BE2C (cell line): ENCODE results near the gene MUS81.

Source experiments
- DNase-seq: peaks from one replicate; pipeline ENCODE4 v3.0.0-alpha.2; 2020
- H3K27me3 ChIP-seq: fragments of 250-450 bp; sonication (Bioruptor Pico); 2 replicates; pipeline ENCODE4 v1.5.1; 2020; ENCODE audit warnings: mild to moderate bottlenecking
- H3K36me3 ChIP-seq: fragments of 250-450 bp; sonication (Bioruptor Pico); 2 replicates; pipeline ENCODE4 v1.5.1; 2020; ENCODE audit warnings: mild to moderate bottlenecking
- H3K4me1 ChIP-seq: fragments of 250-450 bp; sonication (Bioruptor Pico); 2 replicates; pipeline ENCODE4 v1.5.1; 2020
- H3K4me3 ChIP-seq: 2 replicates; pipeline ENCODE4 v1.5.1; 2011; ENCODE audit warnings: low read depth, low read length
- H3K9me3 ChIP-seq: fragments of 250-450 bp; sonication (Bioruptor Pico); 2 replicates; pipeline ENCODE4 v1.5.1; 2020
- TF ChIP-seq, protein P1 (sequence below): IDR thresholded peaks from 2 replicates; pipeline ENCODE4 v1.5.1; 2012; ENCODE audit warnings: mild to moderate bottlenecking, low read depth, low read length

The MUS81 gene

DNA sequence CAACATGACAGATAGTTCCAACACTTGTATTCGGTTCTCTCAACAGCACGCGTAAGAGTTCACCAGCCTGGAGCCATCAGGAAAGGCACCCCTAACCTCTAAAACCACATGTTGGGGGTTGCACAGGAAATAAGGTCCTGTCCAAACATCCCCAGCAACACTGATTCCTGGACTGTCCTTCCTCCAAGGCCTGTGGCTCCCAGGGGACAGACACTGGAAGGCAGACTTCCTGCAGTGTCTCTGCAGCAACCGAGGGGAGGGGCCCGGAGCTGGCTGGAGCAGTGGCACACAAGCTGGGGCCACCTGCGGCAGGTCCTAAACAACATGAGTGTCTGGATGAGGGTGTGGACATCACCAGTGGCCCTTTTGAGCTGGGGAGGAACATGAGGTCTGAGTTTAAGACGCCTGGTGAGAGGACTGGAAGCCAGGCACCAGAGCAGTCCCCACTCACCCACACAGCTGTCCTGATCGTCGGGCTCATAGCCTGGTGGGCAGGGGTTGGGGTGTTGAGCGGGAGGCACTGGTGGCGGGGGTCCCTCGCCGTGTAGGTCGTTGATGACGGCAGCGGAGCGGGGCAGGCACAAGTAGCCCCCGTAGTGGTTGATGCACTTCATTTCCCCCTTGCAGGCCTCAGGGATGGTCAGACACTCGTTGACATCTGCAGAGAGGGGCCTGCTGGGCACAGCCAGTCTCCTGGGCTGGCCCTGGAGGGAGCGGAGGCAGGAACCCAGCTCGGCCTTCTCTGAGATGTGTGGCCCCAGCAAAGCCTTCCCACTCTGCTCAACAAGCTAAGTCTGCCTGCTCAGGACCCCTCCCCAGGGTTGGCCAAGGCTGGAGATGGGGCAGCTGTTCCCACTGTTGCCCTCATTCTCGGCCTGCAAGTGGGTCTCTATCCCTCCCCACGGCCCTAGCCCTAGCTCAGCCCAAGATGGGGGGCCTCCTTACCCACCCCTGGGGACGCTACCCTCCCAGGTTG lies 10.8 kb downstream of the MUS81 start:
- DNase-seq = peak; percentile 86
- Histone ChIP-seq H3K36me3 (no peaks in the 10 kb centered on the region), H3K4me3 (no peak overlapping the region)

GRCh38 chr11:65871811-65872548 lies 11.7 kb downstream of the MUS81 start:
- H3K4me3 ChIP-seq = peak overlapping the region; percentile 8; the same call in 1 of the 2 replicates
- no peaks in the 10 kb centered on the region for H3K27me3 ChIP-seq
- TF ChIP-seq, protein P1, sequence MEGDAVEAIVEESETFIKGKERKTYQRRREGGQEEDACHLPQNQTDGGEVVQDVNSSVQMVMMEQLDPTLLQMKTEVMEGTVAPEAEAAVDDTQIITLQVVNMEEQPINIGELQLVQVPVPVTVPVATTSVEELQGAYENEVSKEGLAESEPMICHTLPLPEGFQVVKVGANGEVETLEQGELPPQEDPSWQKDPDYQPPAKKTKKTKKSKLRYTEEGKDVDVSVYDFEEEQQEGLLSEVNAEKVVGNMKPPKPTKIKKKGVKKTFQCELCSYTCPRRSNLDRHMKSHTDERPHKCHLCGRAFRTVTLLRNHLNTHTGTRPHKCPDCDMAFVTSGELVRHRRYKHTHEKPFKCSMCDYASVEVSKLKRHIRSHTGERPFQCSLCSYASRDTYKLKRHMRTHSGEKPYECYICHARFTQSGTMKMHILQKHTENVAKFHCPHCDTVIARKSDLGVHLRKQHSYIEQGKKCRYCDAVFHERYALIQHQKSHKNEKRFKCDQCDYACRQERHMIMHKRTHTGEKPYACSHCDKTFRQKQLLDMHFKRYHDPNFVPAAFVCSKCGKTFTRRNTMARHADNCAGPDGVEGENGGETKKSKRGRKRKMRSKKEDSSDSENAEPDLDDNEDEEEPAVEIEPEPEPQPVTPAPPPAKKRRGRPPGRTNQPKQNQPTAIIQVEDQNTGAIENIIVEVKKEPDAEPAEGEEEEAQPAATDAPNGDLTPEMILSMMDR = no peak
- peaks cover 13% of the 10 kb centered on the region for H3K4me1 ChIP-seq
- no peaks in the 10 kb centered on the region for H3K36me3 ChIP-seq
- no peaks in the 10 kb centered on the region for H3K9me3 ChIP-seq
- no peak for DNase-seq

More for the DNA sequence above, 10.8 kb downstream of the MUS81 start:
- no peaks in the 10 kb centered on the region for H3K9me3 ChIP-seq
- H3K27me3 ChIP-seq = no peaks in the 10 kb centered on the region
- peaks cover 13% of the 10 kb centered on the region for H3K4me1 ChIP-seq
- TF ChIP-seq, protein P1 = no peak

- H3K36me3 ChIP-seq = no peaks in the 10 kb centered on the region
- no peaks in the 10 kb centered on the region for H3K9me3 ChIP-seq
- TF ChIP-seq, protein P1 = no peak
- peak within 1 kb of the TSS; percentile 59 for H3K4me3 ChIP-seq
- no peaks in the 10 kb centered on the region for H3K27me3 ChIP-seq
- H3K4me1 ChIP-seq = peaks cover 13% of the 10 kb centered on the region
- no peak for DNase-seq
Observed at GRCh38 chr11:65872586-65873317, 12.5 kb downstream of the MUS81 start, which contains the start of gene EFEMP2. Gene EFEMP2, minus strand, starts transcription at chr11:65872800. Its CDS starts 446 bp downstream, at chr11:65872354.

- Histone ChIP-seq H3K4me3 (peak overlapping the region; percentile 59), H3K36me3 (no peaks in the 10 kb centered on the region), H3K27me3 (no peaks in the 10 kb centered on the region), H3K9me3 (no peaks in the 10 kb centered on the region), H3K4me1 (peaks cover 13% of the 10 kb centered on the region)
- peak; percentile 98 for DNase-seq
- TF ChIP-seq, protein P1 = no peak
Observed at GRCh38 chr11:65873318-65874156, 13.3 kb downstream of the MUS81 start.

GRCh38 chr11:65879617-65880016 lies 19.4 kb downstream of the MUS81 start, which contains the start of gene CTSW:
Gene CTSW, plus strand, starts transcription at chr11:65879837. Its CDS starts 18 bp downstream, at chr11:65879855.
- no peaks in the 10 kb centered on the region for H3K9me3 ChIP-seq
- DNase-seq = no peak
- TF ChIP-seq, protein P1 = no peak
- no peaks in the 10 kb centered on the region for H3K4me1 ChIP-seq
- no peak within 1 kb of the TSS for H3K4me3 ChIP-seq
- H3K36me3 ChIP-seq = peaks cover 20% of the 10 kb centered on the region
- H3K27me3 ChIP-seq = no peaks in the 10 kb centered on the region
